Measurements from ENCODE around the gene LCN15. TPM values are rescaled to one million over a fixed set of nuclear protein-coding genes. Genes with fewer than 3 reads are reported as not detected.
"Not testable (repeated sequence)": the region's sequence is repeated elsewhere in the genome, so short reads cannot be mapped to it uniquely, and the experiment has no call there.

Gene LCN15
- total RNA-seq, 1 donor from 2014 or later = not detected

GRCh38 chr9:136790640-136791515 is 26.6 kb upstream of the LCN15 start, which contains the start of gene TMEM141:
Gene TMEM141 (plus strand): TSS chr9:136791344. CDS start chr9:136791371, 27 bp downstream.
- Histone ChIP-seq H4K20me1 (ENCODE audit: insufficient read depth, low read length) (peaks cover 17% of the 10 kb centered on the region), H3K4me1 (ENCODE audit: insufficient read depth, low read length) (peaks cover 13% of the 10 kb centered on the region), H3K9me3 (ENCODE audit: insufficient read depth, low read depth, low read length) (no peaks in the 10 kb centered on the region), H3K27me3 (ENCODE audit: insufficient read depth, low read length) (peaks cover 6% of the 10 kb centered on the region), H3K4me3 (ENCODE audit: insufficient read depth, low read depth, low read length) (peak within 1 kb of the TSS; percentile 83), H3K36me3 (ENCODE audit: insufficient read depth, low read length) (no peaks in the 10 kb centered on the region), H3K79me2 (ENCODE audit: insufficient read depth, low read length) (peaks cover 9% of the 10 kb centered on the region), H2AFZ (ENCODE audit: low read depth, low read length) (peak within 1 kb of the TSS; percentile 86), H3K4me2 (ENCODE audit: low read length) (peak within 1 kb of the TSS; percentile 98), H3K9ac (ENCODE audit: low read length) (peak within 1 kb of the TSS; percentile 84), H3K27ac (ENCODE audit: low read depth, low read length) (peak within 1 kb of the TSS; percentile 48)
- DNase-seq (ENCODE audit: low read depth) (peak; percentile 92), FAIRE-seq (no peak)
- Mint-ChIP-seq H3K27ac (ENCODE audit: unreplicated experiment) (no peak within 1 kb of the TSS), H3K9me3 (ENCODE audit: unreplicated experiment) (no peaks in the 10 kb centered on the region), H3K27me3 (ENCODE audit: low read depth, unreplicated experiment) (no peaks in the 10 kb centered on the region), H3K4me1 (ENCODE audit: low read depth, unreplicated experiment) (peaks cover 2% of the 10 kb centered on the region), H3K4me3 (ENCODE audit: unreplicated experiment) (peak within 1 kb of the TSS; percentile 83), H3K36me3 (ENCODE audit: low read depth, unreplicated experiment) (peaks cover 6% of the 10 kb centered on the region)
- no peak for TF ChIP-seq CTCF (IDR thresholded peaks at IDR 0.05; ENCODE audit: insufficient read depth, low read depth, low read length)
- TF ChIP-seq EZH2 (IDR thresholded peaks at IDR 0.05; ENCODE audit: insufficient read depth, low read length) = no peak

DNA sequence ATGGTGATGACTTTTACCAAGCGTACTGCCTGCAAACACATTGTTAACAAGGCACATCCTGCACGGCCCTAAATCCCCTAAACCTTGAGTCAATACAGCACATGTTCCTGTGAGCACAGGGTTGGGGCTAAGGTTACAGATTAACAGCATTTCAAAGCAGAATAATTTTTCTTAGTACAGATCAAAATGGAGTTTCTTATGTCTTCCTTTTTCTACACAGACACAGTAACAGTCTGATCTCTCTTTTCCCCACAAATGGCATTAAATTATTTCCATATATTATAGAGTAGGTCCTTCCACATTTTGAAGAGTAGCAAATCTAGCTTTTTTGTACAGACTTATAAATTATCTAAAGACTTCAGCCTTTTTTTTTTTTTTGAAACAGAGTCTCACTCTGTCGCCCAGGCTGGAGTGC is 25.2 kb upstream of the LCN15 start:
- H3K4me3 Mint-ChIP-seq (ENCODE audit: unreplicated experiment) = no peak overlapping the region
- H3K79me2 ChIP-seq (ENCODE audit: insufficient read depth, low read length) = peaks cover 9% of the 10 kb centered on the region
- H3K36me3 Mint-ChIP-seq (ENCODE audit: low read depth, unreplicated experiment) = peaks cover 6% of the 10 kb centered on the region
- H3K9me3 ChIP-seq (ENCODE audit: insufficient read depth, low read depth, low read length) = no peaks in the 10 kb centered on the region
- no peak overlapping the region for H2AFZ ChIP-seq (ENCODE audit: low read depth, low read length)
- H3K27ac Mint-ChIP-seq (ENCODE audit: unreplicated experiment) = no peak overlapping the region
- H3K4me1 ChIP-seq (ENCODE audit: insufficient read depth, low read length) = peaks cover 13% of the 10 kb centered on the region
- no peak overlapping the region for H3K27ac ChIP-seq (ENCODE audit: low read depth, low read length)
- no peak overlapping the region for H3K4me3 ChIP-seq (ENCODE audit: insufficient read depth, low read depth, low read length)
- peaks cover 17% of the 10 kb centered on the region for H4K20me1 ChIP-seq (ENCODE audit: insufficient read depth, low read length)
- FAIRE-seq (no peak), DNase-seq (ENCODE audit: low read depth) (no peak)
- peaks cover 2% of the 10 kb centered on the region for H3K4me1 Mint-ChIP-seq (ENCODE audit: low read depth, unreplicated experiment)
- no peaks in the 10 kb centered on the region for H3K27me3 Mint-ChIP-seq (ENCODE audit: low read depth, unreplicated experiment)
- no peak overlapping the region for H3K4me2 ChIP-seq (ENCODE audit: low read length)
- no peak overlapping the region for H3K9ac ChIP-seq (ENCODE audit: low read length)
- TF ChIP-seq EZH2 (IDR thresholded peaks at IDR 0.05; ENCODE audit: insufficient read depth, low read length) (no peak), CTCF (IDR thresholded peaks at IDR 0.05; ENCODE audit: insufficient read depth, low read depth, low read length) (no peak)
- no peaks in the 10 kb centered on the region for H3K36me3 ChIP-seq (ENCODE audit: insufficient read depth, low read length)
- no peaks in the 10 kb centered on the region for H3K9me3 Mint-ChIP-seq (ENCODE audit: unreplicated experiment)
- peaks cover 6% of the 10 kb centered on the region for H3K27me3 ChIP-seq (ENCODE audit: insufficient read depth, low read length)

- H3K27ac Mint-ChIP-seq (ENCODE audit: unreplicated experiment); H2AFZ ChIP-seq (ENCODE audit: low read depth, low read length); DNase-seq (ENCODE audit: low read depth); H3K79me2 ChIP-seq (ENCODE audit: insufficient read depth, low read length); H3K4me1 Mint-ChIP-seq (ENCODE audit: low read depth, unreplicated experiment); H3K9me3 Mint-ChIP-seq (ENCODE audit: unreplicated experiment); H3K27ac ChIP-seq (ENCODE audit: low read depth, low read length); H3K9me3 ChIP-seq (ENCODE audit: insufficient read depth, low read depth, low read length); H3K4me3 ChIP-seq (ENCODE audit: insufficient read depth, low read depth, low read length); FAIRE-seq; H3K27me3 ChIP-seq (ENCODE audit: insufficient read depth, low read length); H3K4me2 ChIP-seq (ENCODE audit: low read length); H3K9ac ChIP-seq (ENCODE audit: low read length); H3K36me3 ChIP-seq (ENCODE audit: insufficient read depth, low read length); H3K36me3 Mint-ChIP-seq (ENCODE audit: low read depth, unreplicated experiment); H3K4me3 Mint-ChIP-seq (ENCODE audit: unreplicated experiment); H3K27me3 Mint-ChIP-seq (ENCODE audit: low read depth, unreplicated experiment): not testable (repeated sequence)
- Histone ChIP-seq H4K20me1 (ENCODE audit: insufficient read depth, low read length) (peaks cover 17% of the 10 kb centered on the region), H3K4me1 (ENCODE audit: insufficient read depth, low read length) (peaks cover 13% of the 10 kb centered on the region)
Measured at GRCh38 chr9:136788644-136789522, 24.6 kb upstream of the LCN15 start.

Data from astrocyte (in vitro differentiated cells and primary cell).